Diencephalon (tissue), 1 donor: ENCODE data around the gene KRT78. TPM values are rescaled to one million over a fixed set of nuclear protein-coding genes. Genes with fewer than 3 reads are reported as not detected.

Source experiments
- total RNA-seq: library from RNA; depleted of rRNA; stranded (reverse); fragments of >200 nt; gene quantifications from one replicate; pipeline ENCODE4 v1.2.3, GENCODE V29; 2014

KRT78 gene, protein sequence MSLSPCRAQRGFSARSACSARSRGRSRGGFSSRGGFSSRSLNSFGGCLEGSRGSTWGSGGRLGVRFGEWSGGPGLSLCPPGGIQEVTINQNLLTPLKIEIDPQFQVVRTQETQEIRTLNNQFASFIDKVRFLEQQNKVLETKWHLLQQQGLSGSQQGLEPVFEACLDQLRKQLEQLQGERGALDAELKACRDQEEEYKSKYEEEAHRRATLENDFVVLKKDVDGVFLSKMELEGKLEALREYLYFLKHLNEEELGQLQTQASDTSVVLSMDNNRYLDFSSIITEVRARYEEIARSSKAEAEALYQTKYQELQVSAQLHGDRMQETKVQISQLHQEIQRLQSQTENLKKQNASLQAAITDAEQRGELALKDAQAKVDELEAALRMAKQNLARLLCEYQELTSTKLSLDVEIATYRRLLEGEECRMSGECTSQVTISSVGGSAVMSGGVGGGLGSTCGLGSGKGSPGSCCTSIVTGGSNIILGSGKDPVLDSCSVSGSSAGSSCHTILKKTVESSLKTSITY
- not detected for total RNA-seq

DNA sequence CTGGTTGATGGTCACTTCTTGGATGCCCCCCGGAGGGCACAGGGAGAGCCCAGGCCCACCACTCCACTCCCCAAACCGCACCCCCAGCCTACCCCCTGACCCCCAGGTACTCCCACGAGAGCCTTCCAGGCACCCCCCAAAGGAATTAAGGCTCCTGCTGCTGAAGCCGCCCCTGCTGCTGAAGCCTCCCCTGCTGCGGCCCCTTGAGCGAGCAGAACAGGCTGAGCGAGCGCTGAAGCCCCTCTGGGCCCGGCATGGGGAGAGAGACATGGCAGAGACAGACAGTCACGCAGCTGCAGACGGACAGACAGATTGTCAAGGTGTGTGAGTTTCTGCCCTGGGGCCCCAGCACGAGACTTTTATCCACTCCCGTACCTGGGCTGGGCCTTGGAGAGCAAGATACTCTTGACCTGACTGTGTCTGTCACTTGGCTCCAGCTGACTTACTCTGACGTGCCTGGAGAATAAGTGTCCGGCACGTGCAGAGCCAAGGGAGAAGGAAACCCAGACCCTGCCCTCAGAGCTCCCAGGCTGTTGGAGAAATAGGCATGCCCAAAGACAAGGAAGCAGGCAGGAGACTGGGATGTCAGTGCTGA lies at the start of gene KRT78:
Gene KRT78, minus strand, starts transcription at position 334 of the 595 bp plus-strand sequence. Its CDS starts 64 bp downstream, at position 270.

DNA sequence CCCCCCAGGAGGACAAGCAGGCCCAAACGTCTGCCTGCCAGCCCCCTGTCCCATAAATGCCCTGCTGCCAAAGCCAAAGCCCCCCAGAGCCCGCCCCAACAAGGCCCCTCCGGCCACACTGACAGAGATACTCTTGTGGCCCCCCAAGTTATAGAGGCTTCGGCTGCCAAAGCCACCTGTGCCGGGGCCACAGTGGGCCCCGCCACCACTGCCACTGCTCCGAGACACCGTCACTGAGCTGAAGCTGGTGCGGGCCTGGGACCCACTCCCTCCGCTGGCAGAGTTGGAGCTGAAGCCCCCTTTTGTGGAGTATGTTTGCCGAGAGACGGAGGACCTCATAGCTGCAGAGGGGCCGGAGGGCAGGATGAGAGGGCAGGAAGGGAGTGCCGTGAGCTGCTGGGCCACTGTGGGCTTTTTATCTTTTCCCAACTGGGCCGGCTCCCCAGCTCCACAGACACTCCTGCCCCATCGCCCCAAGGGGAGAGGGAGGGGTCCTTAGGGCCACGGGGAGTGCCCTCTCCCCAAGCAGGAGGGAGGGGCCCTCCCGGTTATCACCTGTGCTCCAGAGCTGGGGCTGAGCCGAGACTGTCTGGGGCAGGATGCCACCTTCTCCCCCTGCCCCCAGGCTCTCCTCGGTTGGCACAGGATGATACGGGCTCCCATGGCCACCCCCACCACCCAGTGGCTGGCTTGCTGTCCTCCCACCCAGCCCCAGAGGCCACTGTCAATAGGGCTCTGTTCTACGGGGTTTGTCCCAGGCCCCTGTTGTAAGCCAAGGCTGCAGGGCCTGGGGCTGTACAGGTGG lies 14.7 kb downstream of the KRT78 start, which contains the start of gene KRT79:
Gene KRT79, minus strand, starts transcription at position 390 of the 805 bp plus-strand sequence. Its CDS starts 51 bp downstream, at position 339.

DNA sequence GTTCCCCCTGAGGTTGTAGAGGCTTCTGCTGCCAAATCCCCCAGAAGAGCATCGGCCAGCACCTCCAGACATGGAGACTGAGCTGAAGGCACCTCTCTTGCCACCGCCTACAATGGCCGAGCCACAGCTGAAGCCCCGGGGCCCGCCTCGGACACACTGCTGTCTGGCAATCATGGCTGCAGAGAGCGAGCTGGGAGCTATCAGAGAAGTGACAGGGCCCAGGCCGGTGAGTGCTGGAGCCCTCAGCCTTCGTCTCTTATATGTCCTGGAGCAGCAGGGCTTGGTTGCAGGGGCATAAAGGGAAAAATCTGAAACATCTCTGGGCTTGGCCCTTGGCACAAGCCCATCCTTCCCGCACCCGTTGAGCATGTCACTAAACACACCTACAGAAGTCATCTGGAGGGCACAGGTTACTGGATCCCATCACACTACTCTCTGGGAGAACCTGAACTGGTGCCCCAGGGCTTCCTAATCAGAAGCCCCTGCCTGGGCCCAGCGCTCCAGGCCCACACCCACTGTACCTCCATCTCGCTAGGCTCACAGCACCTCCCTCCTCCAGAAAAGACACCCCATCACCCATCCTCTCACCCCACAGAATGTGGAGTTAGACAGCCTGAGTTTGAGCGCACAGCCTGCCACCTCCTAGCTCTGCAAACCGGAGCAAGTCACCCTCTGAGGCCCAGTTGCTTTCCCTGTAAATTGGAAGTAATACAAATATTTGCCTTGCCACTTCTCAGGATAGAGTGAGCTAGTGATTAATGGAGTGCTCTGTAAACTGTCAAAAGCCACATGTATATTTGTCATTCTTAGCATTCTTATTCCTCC lies 34.7 kb downstream of the KRT78 start, which contains the start of gene KRT4:
Gene KRT4, minus strand, starts transcription at position 232 of the 825 bp plus-strand sequence. Its CDS starts 58 bp downstream, at position 174.

DNA sequence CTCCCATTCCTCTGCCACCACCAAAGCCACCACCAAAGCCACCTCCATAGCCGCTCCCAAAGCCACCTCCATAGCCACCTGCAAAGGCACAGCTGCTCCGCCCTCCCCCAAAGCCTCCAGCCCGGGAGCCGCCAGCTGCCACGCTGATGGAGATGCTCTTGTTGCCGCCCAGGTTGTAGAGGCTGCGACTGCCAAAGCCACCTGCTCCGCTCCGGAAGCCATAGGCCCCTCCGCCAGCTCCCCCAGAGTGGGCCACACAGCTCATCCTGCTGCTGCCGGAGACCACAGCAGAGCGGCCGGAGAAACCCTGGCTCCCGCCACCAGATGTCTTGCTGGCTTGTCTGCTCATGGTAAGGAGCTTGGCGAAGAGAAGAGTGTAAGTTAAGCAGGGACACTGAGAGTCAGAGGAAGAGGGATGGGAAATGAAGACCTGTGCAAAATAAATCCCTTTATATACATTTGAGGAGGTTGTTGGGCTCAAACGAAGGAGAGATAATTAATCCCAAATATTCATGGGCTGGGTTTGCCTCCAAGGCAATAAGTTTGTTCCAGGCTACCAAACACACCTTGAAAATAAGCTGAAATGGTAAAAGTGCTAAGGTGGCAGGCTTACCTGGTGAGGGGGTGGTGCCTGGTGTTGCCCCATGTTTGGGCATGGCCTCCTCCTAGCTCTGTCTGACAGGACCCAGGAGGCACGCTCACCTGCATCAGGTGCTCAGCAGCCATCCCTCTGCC lies 52.9 kb downstream of the KRT78 start, which contains the start of gene KRT3:
Gene KRT3, minus strand, starts transcription at position 424 of the 735 bp plus-strand sequence. Its CDS starts 75 bp downstream, at position 349.

Other genes starting within 250 kb of the KRT78 start
- 0.23 TPM for gene KRT72, start 247.5 kb downstream of the KRT78 start, total RNA-seq
- gene KRT73, start 230.4 kb downstream of the KRT78 start, total RNA-seq = not detected
- not detected for gene KRT2, start 196.8 kb downstream of the KRT78 start, total RNA-seq
- gene KRT1, start 168.6 kb downstream of the KRT78 start, total RNA-seq = 0.46 TPM
- gene KRT77, start 145.5 kb downstream of the KRT78 start, total RNA-seq = not detected
- gene KRT76, start 71.6 kb downstream of the KRT78 start, total RNA-seq = not detected
- gene KRT3, start 52.9 kb downstream of the KRT78 start, total RNA-seq = 0.23 TPM
- not detected for gene KRT4, start 34.9 kb downstream of the KRT78 start, total RNA-seq
- gene KRT79, start 14.7 kb downstream of the KRT78 start, total RNA-seq = not detected
- 0.92 TPM for gene KRT8, start 56.1 kb upstream of the KRT78 start, total RNA-seq
- gene KRT18, start 100.1 kb upstream of the KRT78 start, total RNA-seq = 19.4 TPM
- gene EIF4B, start 157.5 kb upstream of the KRT78 start, total RNA-seq = 601 TPM
- gene TNS2, start 201.1 kb upstream of the KRT78 start, total RNA-seq = 16.1 TPM
- gene SPRYD3, start 230.4 kb upstream of the KRT78 start, total RNA-seq = 39.2 TPM
- gene IGFBP6, start 248.7 kb upstream of the KRT78 start, total RNA-seq = 12.7 TPM